Skeletal muscle tissue (tissue), 4 donors: ENCODE data around the gene STK10. TPM values are rescaled to one million over a fixed set of nuclear protein-coding genes. Genes with fewer than 3 reads are reported as not detected.

ENCODE experiments used
- H3K27ac ChIP-seq: one replicate; pipeline ENCODE4 v1.7.0; 2013; ENCODE audit warnings: mild to moderate bottlenecking, low read depth, low read length, inconsistent platforms
- H3K27me3 ChIP-seq, 3 donors: one replicate each; pipeline ENCODE4 v1.7.0; 2013; ENCODE audit warnings: low read length in 3 of 3; ENCODE audit not compliant: control insufficient read depth in 3 of 3, insufficient read depth in 3 of 3
- H3K36me3 ChIP-seq, 3 donors: one replicate each; pipeline ENCODE4 v1.7.0; 2013; ENCODE audit warnings: low read length in 3 of 3; ENCODE audit not compliant: control insufficient read depth in 3 of 3, insufficient read depth in 3 of 3
- H3K4me1 ChIP-seq, 3 donors: one replicate each; pipeline ENCODE4 v1.7.0; 2013; ENCODE audit warnings: low read length in 3 of 3, mild to moderate bottlenecking in 3 of 3; ENCODE audit not compliant: control insufficient read depth in 3 of 3, insufficient read depth in 3 of 3
- H3K4me3 ChIP-seq, 3 donors: one replicate each; pipeline ENCODE4 v1.7.0; 2013; ENCODE audit warnings: low read length in 3 of 3
- H3K9ac ChIP-seq, 3 donors: one replicate each; pipeline ENCODE4 v1.7.0; 2013; ENCODE audit warnings: low read length in 3 of 3, mild to moderate bottlenecking in 3 of 3, moderate library complexity in 2 of 3, low read depth in 1 of 3
- H3K9me3 ChIP-seq, 3 donors: one replicate each; pipeline ENCODE4 v1.7.0; 2013; ENCODE audit warnings: low read length in 3 of 3; ENCODE audit not compliant: control insufficient read depth in 3 of 3
- total RNA-seq: library from RNA; depleted of rRNA; stranded (reverse); fragments of >200 nt; gene quantifications from one replicate; pipeline ENCODE4 v1.2.3, GENCODE V29; 2014
- donor health status: Osteomylitis.

STK10 gene
- 12.0 TPM for total RNA-seq

DNA sequence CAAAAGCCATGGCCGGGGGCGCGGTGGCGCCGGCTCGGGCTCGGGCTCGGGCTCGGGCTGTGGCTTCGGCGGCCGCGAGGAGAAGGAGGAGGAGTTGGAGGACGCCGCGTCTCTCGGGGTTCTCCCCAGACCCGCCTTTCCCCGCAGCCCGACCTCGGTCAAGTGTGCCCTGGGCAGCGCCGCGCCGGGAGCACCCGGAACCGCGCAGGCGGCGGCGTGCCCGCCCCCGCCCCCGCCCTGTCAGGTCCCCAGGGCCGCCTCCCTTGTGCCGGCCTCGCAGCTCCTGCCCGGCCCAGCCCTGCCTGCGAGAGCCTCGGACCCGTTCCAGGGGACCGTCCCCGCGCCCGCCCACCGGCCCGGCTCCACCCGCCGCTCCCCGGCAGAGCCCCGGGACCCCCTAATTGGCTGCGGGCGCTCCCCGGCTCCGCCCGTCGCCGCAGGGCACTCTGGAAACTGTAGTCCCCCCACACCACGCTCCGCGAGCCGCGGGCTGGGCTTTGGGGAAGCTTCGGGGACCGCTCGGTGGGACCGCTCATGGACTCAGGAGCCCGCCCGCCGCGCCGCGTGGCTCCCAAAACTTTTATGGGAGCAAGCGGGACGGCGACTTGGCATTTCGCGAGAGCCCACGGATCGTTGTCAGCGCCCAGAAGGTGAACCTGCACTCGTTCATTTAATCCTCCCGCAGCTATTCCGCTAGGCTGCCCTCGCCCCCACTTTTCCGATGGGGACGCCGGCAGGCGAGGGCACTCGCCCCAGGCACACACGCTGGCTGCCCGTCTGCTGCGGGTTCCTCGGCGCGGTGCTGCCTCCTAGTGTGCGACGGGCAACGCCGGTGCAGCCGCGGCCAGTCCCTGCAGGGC, at the start of gene STK10:
Gene STK10 (minus strand): TSS at position 192 of the 860 bp plus-strand sequence. CDS start 182 bp downstream, at position 10.
- H3K9ac ChIP-seq = peak within 1 kb of the TSS; percentile 61 to 84 (median 76)
- H3K27me3 ChIP-seq = no peaks in the 10 kb centered on the region
- no peaks in the 10 kb centered on the region for H3K36me3 ChIP-seq
- peaks cover 13 to 24% (median 19%) of the 10 kb centered on the region in 3 donors for H3K4me1 ChIP-seq
- no peaks in the 10 kb centered on the region for H3K9me3 ChIP-seq
- peak within 1 kb of the TSS; percentile 78 to 94 (median 85) for H3K4me3 ChIP-seq
- peak within 1 kb of the TSS; percentile 75 for H3K27ac ChIP-seq

DNA sequence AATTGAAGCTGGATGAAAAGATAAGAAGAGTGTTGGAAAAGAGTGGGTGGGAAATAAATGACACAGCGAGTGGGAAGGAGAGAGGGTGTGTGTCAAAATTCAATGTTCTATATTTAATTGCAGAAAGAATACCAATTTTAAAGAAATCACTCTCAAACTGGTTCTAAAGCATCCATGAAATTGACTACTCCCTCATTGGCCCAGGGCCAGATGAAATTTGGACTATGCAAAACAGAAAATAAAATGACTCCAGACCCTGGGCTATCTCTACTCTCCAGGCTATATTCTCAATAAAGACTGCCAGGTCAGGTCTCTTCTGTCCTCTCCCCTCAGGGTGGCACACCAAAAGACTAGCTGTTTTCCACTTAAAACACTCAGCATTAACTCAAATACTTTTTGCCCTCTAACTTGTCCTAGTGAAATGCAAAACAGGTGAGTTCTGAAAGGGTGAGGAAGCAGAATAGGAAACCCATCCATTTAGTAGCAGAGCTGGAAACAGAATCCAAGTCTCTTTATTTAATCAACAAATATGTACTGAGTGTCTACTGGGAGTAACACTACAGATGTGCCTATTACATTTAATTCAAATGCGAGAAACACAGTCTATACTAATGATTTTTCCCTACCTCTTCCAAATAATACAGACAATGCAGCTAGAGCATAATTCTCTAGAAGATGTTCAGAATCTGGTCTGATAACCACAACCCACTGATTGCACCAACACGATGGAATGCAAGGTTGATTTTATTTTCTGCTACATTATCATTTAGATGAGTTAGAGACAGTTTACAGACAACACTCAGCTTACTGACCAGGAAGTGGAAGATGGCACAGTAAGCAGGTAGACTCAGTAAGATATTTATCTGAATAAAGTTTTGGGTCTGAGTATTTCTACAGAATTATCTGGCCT, 48.1 kb upstream of the STK10 start:
- H3K4me1 ChIP-seq = no peaks in the 10 kb centered on the region

DNA sequence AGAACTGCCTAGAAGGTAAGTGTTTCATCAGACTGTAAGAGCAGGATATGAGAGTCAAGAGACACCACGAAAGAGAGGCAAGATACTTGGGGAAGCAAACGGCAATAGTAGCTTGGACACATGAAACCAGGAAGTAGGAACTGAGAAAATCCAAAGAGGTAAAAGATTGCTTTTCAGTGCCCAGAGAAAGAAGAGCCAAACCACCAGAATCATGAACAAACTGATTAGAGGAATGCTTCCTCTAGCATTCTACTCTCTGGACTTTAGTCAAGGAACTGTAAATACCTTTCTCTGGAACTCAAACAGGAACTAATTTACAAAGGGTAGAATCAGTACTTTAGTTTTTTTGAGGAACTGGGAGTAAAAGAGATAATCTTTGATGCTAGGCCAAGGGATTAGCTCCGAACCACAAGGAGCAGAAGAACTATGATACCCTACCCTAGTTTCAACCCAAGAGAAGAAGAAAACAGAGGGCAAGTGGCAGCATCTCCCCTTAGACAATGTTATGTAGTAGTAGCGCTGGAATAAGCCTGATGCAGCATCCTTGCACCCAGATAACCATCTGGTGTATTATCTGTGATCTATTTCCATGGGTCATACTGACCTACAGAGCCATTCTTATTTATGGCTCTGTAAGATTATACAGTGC, 47.2 kb upstream of the STK10 start:
- H3K27me3 ChIP-seq = no peaks in the 10 kb centered on the region
- H3K9ac ChIP-seq = no peak overlapping the region
- peaks cover 0 to 5% (median 3%) of the 10 kb centered on the region in 3 donors for H3K36me3 ChIP-seq
- no peak overlapping the region for H3K4me3 ChIP-seq
- H3K27ac ChIP-seq = no peak overlapping the region
- H3K4me1 ChIP-seq = no peaks in the 10 kb centered on the region
- H3K9me3 ChIP-seq = no peaks in the 10 kb centered on the region

More for the DNA sequence above, 48.1 kb upstream of the STK10 start:
- Histone ChIP-seq H3K27me3 (no peaks in the 10 kb centered on the region), H3K36me3 (peaks cover 0 to 5% (median 3%) of the 10 kb centered on the region in 3 donors), H3K9ac (no peak overlapping the region), H3K27ac (no peak overlapping the region), H3K4me3 (no peak overlapping the region), H3K9me3 (no peaks in the 10 kb centered on the region)

DNA sequence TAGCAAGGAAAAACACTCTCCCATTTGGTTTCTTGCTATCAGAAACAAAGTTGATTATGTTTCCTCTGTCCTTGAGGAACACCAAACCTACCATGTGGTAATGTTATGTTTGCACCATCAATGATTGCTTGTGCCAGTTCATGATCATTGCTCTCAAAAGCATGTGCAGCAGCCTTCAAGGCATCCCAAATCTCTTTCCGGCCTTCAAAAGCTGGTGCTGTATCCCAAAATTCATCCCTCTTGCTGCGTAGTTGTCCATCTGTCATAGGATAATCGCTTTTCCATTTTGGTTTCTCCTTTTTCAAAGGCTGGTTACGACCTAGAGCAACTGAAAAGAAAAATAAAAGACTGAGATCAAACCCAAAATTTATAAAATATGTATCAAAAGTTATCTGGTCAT, 46.0 kb upstream of the STK10 start:
- Histone ChIP-seq H3K9ac (no peak overlapping the region), H3K4me3 (no peak overlapping the region), H3K27me3 (no peaks in the 10 kb centered on the region), H3K36me3 (peaks cover 0 to 5% (median 3%) of the 10 kb centered on the region in 3 donors), H3K4me1 (no peaks in the 10 kb centered on the region), H3K27ac (no peak overlapping the region), H3K9me3 (no peaks in the 10 kb centered on the region)

DNA sequence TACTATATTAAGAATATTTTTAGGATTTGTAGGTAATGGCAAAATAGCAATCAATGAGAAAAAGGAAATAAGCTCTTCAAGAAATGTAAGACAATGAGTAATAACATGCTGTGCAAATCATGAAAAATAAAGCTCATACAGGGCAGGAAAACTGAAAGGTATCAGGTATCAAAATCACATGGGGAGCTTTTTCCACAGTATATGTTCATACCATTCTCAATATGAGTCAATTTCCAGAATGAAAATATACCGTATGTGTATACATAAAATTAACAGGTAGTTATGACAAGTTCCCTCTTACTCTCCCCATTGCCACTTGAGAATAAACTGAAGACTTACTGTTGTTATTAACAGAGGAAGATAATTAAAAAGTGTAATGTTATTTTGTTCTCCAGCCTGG, 41.9 kb upstream of the STK10 start:
- Histone ChIP-seq H3K9ac (no peak overlapping the region), H3K4me3 (no peak overlapping the region), H3K4me1 (no peaks in the 10 kb centered on the region), H3K27ac (no peak overlapping the region), H3K9me3 (no peaks in the 10 kb centered on the region), H3K36me3 (peaks cover 0 to 5% (median 5%) of the 10 kb centered on the region in 3 donors), H3K27me3 (no peaks in the 10 kb centered on the region)

DNA sequence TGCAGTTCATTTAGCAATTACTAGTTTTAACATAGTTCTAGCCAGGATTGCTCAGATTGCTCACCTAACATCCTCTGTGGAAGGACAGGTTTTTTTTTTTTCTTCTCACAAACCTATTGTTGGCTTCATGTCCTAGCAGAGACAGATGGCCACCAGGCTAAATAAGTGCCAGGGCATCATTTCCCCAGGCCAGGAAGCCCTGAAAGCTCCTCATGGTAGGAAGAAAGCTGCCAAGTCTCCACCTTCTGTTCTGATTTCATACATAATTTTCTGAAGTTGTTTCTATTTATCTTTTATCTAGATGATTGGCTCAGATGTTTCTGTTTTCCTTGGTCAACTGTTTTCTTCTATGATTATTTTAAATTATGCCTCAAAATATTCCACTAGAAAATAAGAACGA, 37.0 kb upstream of the STK10 start:
- H3K4me3 ChIP-seq = no peak overlapping the region
- no peaks in the 10 kb centered on the region for H3K27me3 ChIP-seq
- H3K9ac ChIP-seq = no peak overlapping the region
- H3K27ac ChIP-seq = no peak overlapping the region
- H3K9me3 ChIP-seq = no peaks in the 10 kb centered on the region
- H3K36me3 ChIP-seq = peaks cover 0 to 7% (median 3%) of the 10 kb centered on the region in 3 donors
- no peaks in the 10 kb centered on the region for H3K4me1 ChIP-seq

DNA sequence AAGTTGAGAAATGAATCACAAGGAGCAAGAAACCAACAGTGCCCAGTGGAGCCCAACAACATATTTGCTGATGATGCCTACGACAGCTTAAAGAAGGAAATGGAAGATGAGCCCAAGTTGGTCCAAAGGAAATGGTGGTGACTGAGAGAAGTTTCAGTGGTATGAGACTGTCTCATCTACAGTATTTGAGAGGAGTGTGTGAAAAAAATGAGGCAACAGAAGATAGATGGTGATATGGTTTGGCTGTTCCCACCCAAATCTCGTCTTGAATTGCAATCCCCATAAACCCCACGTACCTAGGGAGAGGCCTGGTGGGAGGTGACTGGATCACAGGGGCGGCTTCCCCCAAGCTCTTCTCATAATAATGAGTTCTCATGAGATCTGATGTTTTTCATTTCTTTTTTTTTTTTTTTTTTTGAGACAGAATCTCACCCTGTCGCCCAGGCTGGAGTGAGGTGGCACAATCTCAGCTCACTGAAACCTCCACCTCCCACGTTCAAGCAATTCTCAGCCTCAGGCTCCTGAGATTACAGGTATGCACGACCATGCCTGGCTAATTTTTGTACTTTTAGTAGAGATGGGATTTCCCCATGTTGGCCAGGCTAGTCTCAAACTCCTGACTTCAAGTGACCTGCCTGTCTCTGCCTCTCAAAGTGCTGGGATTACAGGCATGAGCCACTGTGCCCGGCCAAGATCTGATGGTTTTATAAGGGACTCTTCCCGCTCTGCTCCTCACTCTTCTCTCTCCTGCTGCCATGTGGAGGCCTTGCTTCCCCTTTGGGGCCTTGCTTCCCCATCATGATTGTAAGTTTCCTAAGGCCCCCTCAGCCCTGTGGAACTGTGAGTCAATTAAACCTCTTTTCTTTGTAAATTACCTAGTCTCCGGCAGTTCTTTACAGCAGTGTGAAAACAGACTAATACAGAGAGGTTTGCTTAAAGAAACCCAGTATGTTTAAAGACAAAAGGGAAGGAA, 36.2 kb upstream of the STK10 start:
- no peaks in the 10 kb centered on the region for H3K9me3 ChIP-seq
- H3K27me3 ChIP-seq = no peaks in the 10 kb centered on the region
- no peak overlapping the region for H3K9ac ChIP-seq
- no peaks in the 10 kb centered on the region for H3K4me1 ChIP-seq
- H3K4me3 ChIP-seq = no peak overlapping the region
- H3K36me3 ChIP-seq = peaks cover 0 to 11% (median 3%) of the 10 kb centered on the region in 3 donors
- H3K27ac ChIP-seq = no peak overlapping the region

DNA sequence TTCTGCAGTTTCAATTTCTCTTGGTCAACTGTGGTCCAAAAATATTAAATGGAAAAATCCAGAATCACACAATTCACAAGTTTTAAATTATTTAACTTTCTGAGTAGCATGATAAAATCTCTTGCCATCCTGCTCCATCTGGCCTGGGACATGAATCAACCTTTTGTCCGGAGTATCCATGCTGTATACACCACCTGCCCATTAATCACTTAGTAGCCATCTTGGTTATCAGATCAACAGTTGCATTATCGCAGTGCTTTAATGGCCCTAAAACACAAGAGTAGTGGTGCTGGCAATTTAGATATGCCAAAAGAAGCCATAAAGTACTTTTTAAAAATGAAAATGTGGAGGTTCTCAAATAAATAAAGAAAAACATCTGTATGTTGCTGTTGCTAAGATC, 31.3 kb upstream of the STK10 start:
- no peaks in the 10 kb centered on the region for H3K4me1 ChIP-seq
- peaks cover 0 to 9% (median 3%) of the 10 kb centered on the region in 3 donors for H3K36me3 ChIP-seq
- no peak overlapping the region for H3K9ac ChIP-seq
- no peaks in the 10 kb centered on the region for H3K9me3 ChIP-seq
- H3K27me3 ChIP-seq = no peaks in the 10 kb centered on the region
- H3K4me3 ChIP-seq = no peak overlapping the region
- H3K27ac ChIP-seq = no peak overlapping the region

DNA sequence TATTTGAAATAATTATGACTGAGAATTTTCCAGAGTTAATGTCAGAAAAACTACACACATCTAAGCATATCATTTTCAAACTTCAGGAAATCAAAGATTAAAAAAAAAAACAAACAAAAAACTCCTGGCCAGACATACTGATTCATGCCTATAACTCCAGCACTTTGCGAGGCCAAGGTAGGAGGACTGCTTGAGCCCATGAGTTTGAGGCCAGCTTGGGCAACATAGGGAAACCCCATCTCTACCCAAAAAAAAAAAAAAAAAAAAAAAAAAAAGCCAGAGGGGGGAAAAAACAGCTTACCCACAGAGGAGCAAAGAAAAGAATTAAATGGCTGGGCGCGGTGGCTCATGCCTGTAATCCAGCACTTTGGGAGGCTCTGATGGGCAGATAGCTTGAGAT, 28.3 kb upstream of the STK10 start:
- peaks cover 3 to 11% (median 9%) of the 10 kb centered on the region in 3 donors for H3K36me3 ChIP-seq
- H3K27ac ChIP-seq = no peak overlapping the region

More for the DNA sequence above, 28.3 kb upstream of the STK10 start:
- Histone ChIP-seq H3K4me1 (no peaks in the 10 kb centered on the region), H3K27me3 (no peaks in the 10 kb centered on the region), H3K9me3 (no peaks in the 10 kb centered on the region), H3K4me3 (no peak overlapping the region), H3K9ac (no peak overlapping the region)
